RPMI8226 (cell line): Measurements from ENCODE around the gene DCUN1D2.
"Not testable (repeated sequence)": the region's sequence is repeated elsewhere in the genome, so short reads cannot be mapped to it uniquely, and the experiment has no call there.

Experiments used
- DNase-seq: peaks from one replicate; pipeline ENCODE4 v3.0.0-alpha.2; 2015

Gene DCUN1D2

DNA sequence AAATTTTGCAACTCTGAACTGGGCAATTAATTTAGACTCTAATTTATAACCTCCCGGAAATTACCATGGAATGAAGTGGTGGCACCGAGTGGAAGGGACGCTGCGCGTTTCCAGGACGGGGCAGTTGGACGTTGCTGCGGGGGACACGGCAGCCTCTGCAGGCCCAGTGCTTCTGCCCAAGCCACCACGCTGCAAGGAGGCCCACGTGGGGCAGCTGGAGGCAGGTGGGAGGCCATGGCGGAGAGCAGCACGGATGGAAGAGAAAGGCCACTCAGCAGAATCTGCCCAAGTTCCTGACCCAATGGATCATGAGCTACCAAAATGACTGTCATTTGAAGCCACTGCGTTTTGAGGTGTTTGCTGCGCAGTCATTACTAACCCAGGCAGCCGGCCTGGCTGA lies 26.0 kb downstream of the DCUN1D2 start:
- DNase-seq, result no peak

DNA sequence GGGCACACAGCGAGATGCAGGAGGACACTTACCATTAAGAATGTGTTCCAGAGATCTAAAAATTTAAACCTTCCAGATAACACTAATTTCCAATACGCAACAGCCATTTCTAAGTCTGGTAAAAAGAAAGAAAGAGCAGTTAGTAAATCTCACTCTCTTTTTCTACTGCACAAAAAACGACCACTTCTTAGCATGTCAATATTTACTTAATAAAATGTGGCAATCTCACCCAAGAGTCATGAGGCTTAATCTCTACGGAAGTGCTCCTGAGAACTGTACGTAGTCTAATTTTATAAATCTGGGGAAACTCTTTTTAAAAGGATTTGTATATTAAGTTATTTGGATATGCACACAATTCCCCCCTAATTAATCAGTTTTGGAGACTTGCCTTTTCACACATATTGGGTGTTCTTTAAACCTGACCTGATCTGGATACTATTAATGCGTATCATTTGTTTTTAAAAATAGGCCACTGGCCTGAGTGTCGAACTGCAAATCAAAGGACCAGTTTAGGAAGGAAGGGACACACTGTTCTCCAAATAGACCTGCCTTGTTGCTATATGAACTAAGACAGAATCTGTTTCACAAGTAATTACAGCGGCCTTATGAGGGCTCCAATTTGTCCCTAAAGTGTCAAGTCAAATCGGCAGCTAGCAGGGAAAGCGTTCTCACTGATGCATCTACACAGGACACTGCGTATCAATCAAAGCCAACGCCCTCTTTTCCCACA lies 29.3 kb downstream of the DCUN1D2 start:
- no peak for DNase-seq

DNA sequence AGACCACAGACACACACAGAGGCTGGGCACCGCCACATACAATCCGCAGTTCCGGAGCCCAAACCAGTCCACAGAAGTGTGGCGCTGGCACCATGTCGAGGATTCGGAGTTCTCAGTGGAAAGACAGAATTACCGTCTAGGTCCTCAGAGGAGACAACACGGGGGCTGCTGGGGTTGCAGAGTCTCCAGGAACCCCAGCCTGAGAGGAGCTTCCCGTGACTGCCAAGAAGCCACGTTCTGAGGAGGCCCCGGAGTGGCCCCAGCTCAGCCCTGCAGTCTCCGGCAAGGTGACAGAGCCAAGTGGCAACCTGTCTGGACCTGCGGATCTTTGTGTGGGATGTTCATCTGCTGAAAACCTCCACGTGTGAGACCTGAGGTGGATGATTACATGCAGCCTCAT lies 29.9 kb downstream of the DCUN1D2 start:
- no peak for DNase-seq

DNA sequence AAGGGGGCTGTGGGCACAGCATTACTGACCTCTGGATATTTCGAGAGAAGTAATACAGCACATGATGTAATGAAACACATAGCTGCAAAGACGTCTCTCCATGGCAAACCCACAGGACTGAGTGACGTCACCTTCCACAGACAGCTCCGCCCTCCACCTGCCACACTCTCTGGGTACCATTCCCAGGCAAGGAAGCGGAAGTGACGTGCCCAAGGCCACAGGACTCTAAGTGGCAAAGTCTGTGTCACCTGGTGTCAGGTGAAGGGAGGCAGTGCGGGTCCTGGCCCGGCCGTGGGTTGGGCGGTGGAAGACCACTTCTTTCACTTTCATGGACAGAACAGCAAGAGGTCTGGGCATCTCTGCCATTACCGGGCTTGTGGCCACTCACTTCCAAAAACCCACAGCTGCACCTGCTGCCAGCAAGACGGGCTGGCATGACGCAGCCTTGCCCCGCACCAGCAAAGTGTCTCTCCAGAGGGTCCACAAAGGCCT lies 30.4 kb downstream of the DCUN1D2 start:
- no peak for DNase-seq

DNA sequence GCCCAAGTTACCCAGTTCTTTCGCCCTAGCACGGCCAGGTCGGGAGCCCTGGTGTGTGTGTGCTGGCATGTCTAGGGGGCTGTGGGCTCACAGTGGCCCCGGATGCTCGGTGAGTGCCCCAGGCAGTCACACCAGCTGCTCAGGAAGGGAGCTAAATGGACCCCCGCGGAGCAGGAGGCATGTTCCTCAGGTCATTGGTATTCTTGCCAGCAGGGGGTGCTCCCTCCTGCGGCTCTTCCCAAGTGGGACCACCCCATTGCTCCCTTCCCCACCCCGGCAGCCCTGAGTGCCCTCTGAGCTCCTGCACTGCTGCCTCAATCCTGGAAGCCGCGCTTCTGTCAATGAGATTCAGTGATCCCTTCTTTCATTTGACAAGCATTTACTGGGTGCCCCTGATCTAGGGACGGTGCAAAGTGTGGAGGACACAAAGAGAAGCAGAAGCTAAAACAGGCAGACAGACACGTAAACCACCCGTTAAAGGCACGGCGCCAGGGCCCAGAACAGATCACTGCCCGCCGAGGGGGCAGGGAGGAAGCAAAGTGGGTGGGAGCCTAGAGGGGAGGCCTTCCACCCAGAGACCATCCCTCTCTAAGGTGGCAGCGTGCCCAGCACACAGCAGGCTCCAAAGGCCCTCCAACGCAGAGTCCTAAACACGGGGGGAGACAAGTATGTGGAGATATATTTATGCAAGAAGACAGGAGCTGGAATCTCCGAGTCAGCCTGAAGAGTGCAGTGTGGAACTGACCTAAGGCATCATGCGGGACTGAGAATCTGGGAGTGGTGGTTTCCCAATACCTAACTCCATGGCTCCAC lies 32.1 kb downstream of the DCUN1D2 start:
- no peak for DNase-seq

DNA sequence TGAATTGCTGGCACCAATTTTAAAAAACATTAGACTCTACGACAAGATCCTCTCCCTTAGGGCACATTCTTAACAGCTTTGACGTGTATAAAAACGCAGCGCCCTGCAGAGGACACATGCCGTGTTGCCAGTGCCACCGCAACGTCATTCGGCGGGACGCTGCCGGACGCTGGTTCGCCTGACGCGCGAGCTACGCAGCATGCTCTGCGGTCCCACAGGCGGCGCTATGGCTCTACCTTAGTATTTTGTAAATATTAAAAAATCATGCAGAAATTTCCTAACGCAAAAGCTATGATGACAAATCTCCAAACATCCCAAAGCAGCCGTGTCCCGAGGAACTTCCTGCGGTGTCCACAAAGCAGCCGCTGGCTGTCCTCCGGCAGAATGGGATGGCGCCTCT lies 33.0 kb downstream of the DCUN1D2 start:
- no peak for DNase-seq

DNA sequence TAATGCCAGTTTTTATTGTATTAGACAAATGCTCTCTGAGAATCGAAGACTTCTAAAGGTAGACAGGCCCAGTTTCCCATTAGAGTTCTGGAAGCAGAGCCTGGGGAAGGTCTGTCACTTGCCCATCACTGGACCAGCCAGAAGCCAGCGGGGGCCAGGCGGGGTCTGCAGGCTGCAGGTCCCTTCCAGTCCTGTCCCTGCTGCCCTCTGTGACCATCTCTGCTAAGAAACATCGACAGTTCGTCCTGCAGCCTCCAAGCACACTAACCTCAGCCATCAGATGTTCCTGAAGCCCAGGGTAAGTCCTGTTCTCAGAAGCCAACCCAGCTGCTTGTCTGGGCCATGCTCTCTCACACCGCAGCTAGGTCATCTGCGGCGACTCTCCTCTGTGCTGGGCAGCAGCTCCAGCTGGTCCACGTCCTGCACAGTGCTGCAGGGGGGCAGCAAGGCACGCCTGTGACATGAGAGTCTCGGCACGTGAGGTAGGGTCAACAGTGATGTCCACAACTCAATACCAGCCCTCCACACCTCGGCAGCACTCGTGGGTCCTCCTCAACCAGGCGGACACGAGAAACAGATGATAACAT lies 34.3 kb downstream of the DCUN1D2 start:
- no peak for DNase-seq

DNA sequence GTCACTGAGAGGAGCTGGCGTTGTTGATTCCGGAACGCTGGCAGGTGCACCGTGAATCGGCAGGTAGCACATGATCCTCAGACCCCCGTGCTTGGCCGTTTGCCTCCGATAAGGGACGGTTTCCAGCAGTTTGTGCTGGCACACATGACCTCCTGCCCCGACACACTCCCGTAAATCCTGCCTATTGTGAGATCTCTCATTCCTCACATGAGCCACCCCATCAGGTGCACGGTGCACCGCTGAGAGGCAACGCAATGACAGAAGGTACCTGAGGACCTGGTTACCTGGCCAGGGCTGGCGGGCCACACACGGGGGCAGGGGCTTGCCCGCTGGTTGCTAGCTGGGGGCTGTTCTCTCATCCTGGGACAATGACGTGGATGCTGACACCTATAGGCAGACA lies 35.1 kb downstream of the DCUN1D2 start:
- DNase-seq, result no peak

DNA sequence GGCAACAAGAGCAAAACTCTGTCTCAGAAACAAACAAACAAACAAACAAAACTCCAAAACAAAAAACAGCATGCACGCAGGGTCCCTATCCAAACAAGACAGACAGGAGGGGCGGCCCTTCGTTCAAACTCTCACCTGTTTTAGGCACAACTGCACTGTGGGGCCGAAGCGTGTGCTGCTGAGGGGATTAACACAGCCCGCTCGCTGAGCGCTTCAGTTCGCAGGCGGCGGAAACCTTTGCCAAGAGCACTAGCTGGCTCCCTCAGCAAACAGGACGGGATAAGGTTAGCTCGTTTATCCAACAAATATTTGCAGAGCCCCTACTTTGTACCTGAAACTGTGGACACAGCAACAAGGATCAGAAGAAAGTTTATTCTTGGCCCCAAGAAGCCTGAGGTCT lies 35.6 kb downstream of the DCUN1D2 start:
- DNase-seq, result no peak

DNA sequence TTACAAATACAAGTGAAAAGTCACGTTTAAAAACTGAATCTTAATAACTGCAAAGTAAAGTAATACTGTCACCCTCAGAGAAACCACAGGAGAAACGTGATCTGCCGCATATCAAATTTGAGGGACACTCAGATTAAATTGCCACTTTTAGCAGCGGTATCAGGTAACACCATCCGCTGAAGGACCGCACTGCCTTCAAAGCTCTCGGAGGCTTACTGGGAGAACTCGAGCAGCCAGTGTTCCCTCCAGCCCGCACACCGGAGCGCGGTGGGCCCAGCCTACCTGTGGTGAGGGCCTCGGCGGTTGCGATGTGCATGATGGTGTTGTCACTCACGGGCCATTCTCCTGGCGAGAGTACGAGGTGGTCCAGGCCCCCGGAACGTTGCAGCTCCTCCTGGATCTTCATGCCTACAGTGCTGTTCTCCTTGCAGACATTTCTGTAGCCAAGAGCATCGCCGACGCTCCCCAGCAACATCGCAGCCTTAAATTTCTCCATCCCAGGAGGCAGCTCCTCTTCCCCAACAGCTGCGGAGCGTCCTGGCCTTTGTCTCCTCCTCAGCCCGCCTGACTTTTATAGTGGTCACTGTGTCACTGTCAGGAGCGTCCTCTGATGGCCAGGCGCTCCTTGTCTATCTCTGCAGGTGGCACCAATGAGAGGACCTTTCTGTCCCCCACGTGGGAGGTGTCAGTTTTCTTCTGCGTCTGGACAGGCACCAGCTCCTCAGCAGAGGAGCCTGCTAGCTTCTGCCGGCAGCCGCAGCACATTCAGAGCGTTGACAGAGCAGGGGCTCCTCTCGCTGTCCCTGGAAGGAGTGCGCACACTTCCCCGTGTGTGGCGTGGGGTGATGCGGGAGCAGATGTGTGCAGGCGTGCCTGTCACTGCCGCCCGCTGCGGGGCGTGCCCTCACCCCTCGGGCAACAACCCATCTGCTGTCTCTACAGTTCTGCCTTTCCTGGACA lies 37.3 kb downstream of the DCUN1D2 start, which contains the start of gene ADPRHL1:
ADPRHL1 (minus strand) TSS at position 547 of the 960 bp plus-strand sequence; CDS start at position 496, 51 bp downstream.
- no peak for DNase-seq

DNA sequence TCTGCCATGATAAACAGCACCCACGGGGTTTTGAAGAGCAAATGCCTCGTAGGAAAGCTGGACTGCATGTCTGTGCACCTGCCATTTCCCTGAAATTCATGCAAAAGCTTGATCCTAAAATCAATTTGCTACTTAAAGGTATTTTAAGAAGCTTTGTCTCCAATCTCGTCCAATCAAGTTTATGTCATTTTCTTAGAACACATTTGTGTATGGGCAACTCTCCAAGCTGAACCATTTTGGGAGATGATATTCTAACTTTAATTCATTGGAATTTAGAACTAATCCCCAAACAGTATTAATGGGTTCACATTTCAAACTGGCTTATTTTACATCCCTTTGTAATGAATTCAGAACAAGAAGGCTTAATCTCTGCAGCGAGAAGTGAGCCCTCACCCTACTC lies 38.0 kb downstream of the DCUN1D2 start:
- no peak for DNase-seq

DNA sequence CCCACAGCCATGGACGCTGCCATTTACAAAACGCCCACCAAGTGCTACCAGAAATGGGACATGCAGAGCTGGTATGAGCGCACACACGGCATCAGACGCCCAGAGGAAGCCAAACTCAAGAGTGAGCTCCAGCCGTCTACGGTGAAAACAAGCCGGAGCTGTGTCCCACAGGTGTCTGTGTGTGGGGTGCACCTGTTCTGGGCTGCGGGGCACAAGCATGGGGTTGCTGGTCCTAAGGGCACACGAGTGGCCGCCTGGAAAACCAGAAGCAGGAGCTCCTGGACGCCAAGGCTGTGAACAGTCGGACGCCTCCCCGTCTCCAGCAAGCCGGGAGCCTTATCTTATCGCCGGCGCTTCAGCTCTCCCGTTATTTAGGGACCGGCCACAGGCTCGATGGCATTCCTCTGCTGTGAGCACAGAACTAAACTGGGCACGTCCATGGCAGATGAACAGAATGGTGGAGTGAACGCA lies 38.5 kb downstream of the DCUN1D2 start:
- no peak for DNase-seq

DNA sequence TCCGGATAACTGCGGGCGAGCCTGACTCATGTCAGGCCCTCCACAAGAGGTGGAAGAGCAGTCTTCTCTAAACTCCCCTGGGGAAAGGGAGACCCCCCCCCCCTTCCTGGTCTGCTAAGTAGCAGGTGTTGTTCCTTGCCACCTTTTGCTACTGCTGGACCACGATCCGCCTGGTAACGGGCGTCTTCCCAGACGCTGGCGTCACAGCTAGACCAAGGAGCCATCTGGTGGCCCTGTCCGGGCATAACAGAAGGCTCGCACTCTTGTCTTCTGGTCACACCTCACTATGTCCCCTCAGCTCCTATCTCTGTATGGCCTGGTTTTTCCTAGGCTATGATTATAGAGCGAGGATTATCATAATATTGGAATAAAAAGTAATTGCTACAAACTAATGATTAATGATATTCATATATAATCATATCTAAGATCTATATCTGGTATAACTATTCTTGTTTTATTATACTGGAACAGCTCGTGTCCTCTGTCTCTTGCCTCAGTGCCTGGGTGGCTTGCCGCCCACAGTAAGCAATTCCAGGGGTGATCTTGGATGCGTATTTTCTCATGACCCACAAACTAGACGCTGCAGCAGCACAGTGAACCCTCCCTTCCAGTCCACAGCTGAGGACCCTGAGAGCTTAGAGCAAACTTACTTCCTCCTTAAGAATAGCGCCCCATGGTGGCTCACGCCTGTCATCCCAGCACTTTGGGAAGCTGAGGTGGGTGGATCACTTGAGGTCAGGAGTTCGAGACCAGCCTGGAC lies 39.5 kb downstream of the DCUN1D2 start:
- DNase-seq, result peak; percentile 56

DNA sequence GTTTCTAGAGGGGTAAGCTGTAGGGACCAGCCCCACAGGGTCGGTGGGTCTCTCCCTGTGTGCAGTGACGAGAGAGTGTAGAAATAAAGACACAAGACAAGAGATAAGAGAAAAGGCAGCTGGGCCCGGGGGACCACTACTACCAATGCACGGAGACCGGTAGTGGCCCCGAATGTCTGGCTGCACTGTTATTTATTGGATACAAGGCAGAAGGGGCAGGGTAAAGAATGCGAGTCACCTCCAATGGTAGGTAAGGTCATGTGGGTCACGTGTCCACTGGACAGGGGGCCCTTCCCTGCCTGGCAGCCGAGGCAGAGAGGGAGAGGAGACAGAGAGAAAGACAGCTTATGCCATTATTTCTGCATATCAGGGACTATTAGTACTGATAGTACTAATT lies 40.2 kb downstream of the DCUN1D2 start:
- not testable (repeated sequence) for DNase-seq

DNA sequence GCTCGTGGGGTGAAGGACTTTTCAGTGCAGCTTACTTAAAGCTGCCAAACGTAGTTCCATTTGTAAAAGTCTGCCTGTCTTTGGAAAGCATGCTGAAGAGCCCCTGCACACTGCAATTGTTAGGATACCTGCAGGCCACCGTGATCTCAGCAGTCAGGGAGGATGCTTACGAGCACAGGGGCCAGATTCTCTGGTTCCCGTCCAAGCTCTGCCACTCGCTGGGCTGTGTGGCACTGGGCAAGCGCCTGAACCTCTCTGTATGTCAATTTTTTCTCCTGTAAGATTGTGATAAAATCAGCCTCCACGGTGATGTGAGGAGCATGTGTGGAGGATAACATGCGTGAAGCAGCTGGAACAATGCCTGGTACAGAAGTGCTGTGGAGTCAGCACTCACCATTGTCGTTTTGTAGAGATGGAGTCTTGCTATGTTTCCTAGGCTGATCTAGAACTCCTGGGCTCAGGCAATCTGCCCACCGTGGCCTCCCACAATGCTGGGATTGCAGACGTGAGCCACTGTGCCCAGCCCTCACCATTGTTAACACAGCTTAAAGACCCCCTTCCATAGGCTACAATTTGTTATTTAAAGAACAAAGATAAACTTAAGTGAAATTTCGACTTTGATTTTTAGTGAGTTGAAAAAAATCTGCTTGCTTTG lies 40.7 kb downstream of the DCUN1D2 start:
- no peak for DNase-seq

DNA sequence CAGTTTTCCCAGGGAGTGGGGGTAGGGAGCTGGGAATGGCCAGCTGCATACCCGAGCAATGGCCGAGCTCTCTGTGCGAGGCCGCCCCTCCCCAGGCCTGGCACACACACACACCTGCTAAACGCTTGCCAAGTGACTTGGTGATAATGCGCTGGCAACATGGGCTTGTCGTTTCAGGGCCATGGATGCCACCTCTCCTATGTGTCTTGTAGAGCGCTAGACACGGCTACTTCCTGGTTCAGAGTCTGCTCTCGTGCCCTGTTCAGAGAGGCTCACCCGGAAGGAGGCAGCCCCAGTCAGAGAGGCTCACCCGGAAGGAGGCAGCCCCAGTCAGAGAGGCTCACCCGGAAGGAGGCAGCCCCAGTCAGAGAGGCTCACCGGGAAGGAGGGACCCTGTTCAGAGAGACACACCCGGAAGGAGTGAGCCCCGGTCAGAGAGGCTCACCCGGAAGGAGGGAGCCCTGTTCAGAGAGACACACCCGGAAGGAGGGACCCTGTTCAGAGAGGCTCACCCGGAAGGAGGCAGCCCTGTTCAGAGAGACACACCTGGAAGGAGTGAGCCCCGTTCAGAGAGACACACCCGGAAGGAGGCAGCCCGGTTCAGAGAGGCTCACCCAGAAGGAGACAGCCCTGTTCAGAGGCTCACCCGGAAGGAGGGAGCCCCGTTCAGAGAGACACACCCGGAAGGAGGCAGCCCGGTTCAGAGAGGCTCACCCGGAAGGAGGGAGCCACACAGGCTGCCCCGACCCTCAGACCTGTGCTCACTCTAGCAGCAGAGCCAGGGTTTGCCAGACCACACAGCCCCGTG lies 41.4 kb downstream of the DCUN1D2 start:
- peak; percentile 97 for DNase-seq

DNA sequence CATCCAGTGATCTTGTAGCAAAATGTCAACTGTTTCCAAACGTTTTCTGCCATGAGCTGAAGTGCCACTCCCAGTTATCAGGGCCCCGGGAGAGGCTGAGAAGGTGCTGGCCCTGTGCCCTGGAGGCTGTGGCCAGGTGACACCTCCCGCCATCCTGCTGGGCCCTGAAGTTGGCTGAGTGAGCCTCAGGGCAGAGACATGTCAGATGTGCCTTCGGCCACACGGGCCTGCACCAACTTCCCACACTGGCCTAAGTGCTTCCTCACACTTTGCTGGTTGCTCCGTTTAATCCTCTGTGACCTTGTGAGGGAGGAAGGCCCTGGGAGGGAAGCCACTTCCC lies 42.0 kb downstream of the DCUN1D2 start:
- DNase-seq, result peak; percentile 84

DNA sequence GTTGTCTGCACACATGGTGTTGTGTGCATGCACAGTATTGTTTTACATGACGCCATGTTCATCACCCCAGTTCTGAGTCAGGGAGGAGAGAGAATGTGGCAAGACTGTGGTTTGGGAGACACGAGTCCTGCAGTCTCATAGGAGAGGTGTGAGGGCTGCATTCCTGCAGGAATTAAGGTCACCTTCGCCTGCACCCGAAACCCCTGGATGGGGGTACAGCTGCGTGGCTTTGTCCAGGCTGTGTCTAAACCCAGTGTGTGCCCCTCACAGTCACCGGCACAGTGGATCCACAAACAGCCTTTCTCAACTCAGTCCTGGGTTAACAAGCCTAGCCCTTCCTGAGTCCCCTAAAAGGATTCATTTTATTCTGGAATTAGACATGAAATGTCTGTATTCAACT lies 42.9 kb downstream of the DCUN1D2 start:
- no peak for DNase-seq

DNA sequence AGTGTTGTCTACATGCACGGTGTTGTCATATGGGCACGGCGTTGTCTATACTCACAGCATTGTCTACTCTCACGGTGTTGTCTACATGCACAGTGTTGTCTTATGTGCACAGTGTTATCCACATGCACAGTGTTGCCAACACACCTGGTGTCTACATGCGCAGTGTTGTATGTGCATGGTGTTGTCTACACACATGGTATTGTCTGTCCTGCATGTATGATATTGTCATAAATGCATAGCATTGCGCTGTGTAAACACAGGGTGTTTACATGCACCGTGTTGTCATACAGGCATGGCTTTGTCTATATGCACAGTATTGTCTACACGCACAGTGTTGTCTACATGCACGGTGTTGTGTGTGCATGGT lies 44.0 kb downstream of the DCUN1D2 start:
- no peak for DNase-seq

DNA sequence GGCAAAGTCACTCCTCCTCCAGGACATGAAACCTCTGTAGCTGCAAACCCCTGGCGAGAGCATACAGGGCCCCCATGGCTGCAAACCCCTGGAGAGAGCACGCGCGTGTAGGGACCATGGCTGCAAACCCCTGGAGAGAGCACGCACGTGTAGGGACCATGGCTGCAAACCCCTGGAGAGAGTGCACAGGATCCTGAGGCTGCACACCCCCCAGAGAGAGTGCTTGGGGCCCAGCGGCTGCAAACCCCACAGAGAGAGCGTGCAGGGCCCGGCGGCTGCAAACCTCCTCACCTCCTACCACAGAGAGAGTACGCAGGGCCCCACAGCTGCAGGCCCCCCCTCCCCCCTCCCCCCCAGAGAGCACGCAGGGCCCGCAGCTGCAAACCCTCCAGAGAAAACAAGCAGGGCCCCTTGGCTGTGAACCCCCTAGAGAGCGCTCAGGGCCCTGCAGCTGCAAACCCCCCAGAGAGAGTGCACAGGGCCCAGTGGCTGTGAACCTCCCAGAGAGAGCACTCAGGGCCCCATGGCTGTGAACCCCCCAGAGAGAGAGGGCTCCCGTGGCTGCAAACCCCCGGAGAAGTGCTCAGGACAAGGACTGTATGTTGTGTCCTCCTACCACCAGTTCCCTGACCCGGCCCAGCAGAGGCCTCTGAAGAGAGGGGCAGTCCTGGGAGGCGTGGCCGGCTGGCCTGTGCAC lies 44.6 kb downstream of the DCUN1D2 start:
- DNase-seq, result no peak
